Memory B cell (primary cell): Measurements from ENCODE around the gene CXCR4.
A peak's percentile ranks its signal among the peaks of the same experiment; 100 is the strongest.

ENCODE experiments used
- ATAC-seq: fragments of 150-1000 bp; cut with Tn5 transposase; 2 replicates; pipeline ENCODE4 v1.10.0; 2021; ENCODE audit warnings: low read depth, mild to moderate bottlenecking, moderate library complexity
- DNase-seq, 2 donors: peaks; one replicate each; pipeline ENCODE4 v3.0.0; 2022; ENCODE audit warnings: low spot score in 2 of 2
- H3K27ac Mint-ChIP-seq: one replicate; pipeline ENCODE4 v1.8.0; 2022; ENCODE audit warnings: mild to moderate bottlenecking, moderate library complexity, mixed read lengths
- H3K27me3 Mint-ChIP-seq: one replicate; pipeline ENCODE4 v1.8.0; 2022; ENCODE audit warnings: mixed read lengths
- H3K36me3 Mint-ChIP-seq: one replicate; pipeline ENCODE4 v1.8.0; 2022; ENCODE audit warnings: mild to moderate bottlenecking, mixed read lengths
- H3K4me1 Mint-ChIP-seq: one replicate; pipeline ENCODE4 v1.8.0; 2022; ENCODE audit warnings: mixed read lengths
- H3K4me3 Mint-ChIP-seq: one replicate; pipeline ENCODE4 v1.8.0; 2022; ENCODE audit warnings: mild to moderate bottlenecking, moderate library complexity, mixed read lengths
- H3K9me3 Mint-ChIP-seq: one replicate; pipeline ENCODE4 v1.8.0; 2022; ENCODE audit warnings: mixed read lengths

Gene CXCR4

GRCh38 chr2:136114382-136114781, 3.6 kb downstream of the CXCR4 start:
- Mint-ChIP-seq H3K4me1 (peaks cover 45% of the 10 kb centered on the region), H3K27ac (peak overlapping the region; percentile 100), H3K4me3 (peak overlapping the region; percentile 69), H3K9me3 (no peaks in the 10 kb centered on the region), H3K27me3 (no peaks in the 10 kb centered on the region), H3K36me3 (peaks cover 33% of the 10 kb centered on the region)
- DNase-seq (no peak), ATAC-seq (no peak)

GRCh38 chr2:136113209-136113971, 4.6 kb downstream of the CXCR4 start:
- DNase-seq = no peak
- Mint-ChIP-seq H3K4me3 (peak overlapping the region; percentile 69), H3K27me3 (no peaks in the 10 kb centered on the region), H3K36me3 (peaks cover 33% of the 10 kb centered on the region), H3K27ac (peak overlapping the region; percentile 100), H3K9me3 (no peaks in the 10 kb centered on the region), H3K4me1 (peaks cover 52% of the 10 kb centered on the region)
- ATAC-seq = no peak

GRCh38 chr2:136112317-136113208, 5.4 kb downstream of the CXCR4 start:
- ATAC-seq (no peak), DNase-seq (no peak)
- no peaks in the 10 kb centered on the region for H3K9me3 Mint-ChIP-seq
- H3K36me3 Mint-ChIP-seq = peaks cover 31% of the 10 kb centered on the region
- H3K27ac Mint-ChIP-seq = peak overlapping the region; percentile 100
- no peak overlapping the region for H3K4me3 Mint-ChIP-seq
- peaks cover 52% of the 10 kb centered on the region for H3K4me1 Mint-ChIP-seq
- H3K27me3 Mint-ChIP-seq = no peaks in the 10 kb centered on the region

GRCh38 chr2:136111711-136112110, 6.2 kb downstream of the CXCR4 start:
- Mint-ChIP-seq H3K36me3 (peaks cover 31% of the 10 kb centered on the region), H3K4me1 (peaks cover 57% of the 10 kb centered on the region), H3K27me3 (no peaks in the 10 kb centered on the region), H3K27ac (no peak overlapping the region), H3K4me3 (no peak overlapping the region), H3K9me3 (no peaks in the 10 kb centered on the region)
- DNase-seq (no peak), ATAC-seq (no peak)

- peak overlapping the region; percentile 77 for H3K27ac Mint-ChIP-seq
- no peak for ATAC-seq
- H3K4me3 Mint-ChIP-seq = no peak overlapping the region
- no peak for DNase-seq
- H3K36me3 Mint-ChIP-seq = peaks cover 29% of the 10 kb centered on the region
- no peaks in the 10 kb centered on the region for H3K9me3 Mint-ChIP-seq
- H3K4me1 Mint-ChIP-seq = peaks cover 60% of the 10 kb centered on the region
- no peaks in the 10 kb centered on the region for H3K27me3 Mint-ChIP-seq
These were observed 7.4 kb downstream of the CXCR4 start for GRCh38 chr2:136110526-136110925.

GRCh38 chr2:136108463-136108862, 9.5 kb downstream of the CXCR4 start:
- Mint-ChIP-seq H3K9me3 (no peaks in the 10 kb centered on the region), H3K4me1 (peaks cover 43% of the 10 kb centered on the region), H3K36me3 (peaks cover 10% of the 10 kb centered on the region), H3K27me3 (no peaks in the 10 kb centered on the region), H3K27ac (peak overlapping the region; percentile 77), H3K4me3 (no peak overlapping the region)
- ATAC-seq (no peak), DNase-seq (no peak)

GRCh38 chr2:136107051-136108033, 10.6 kb downstream of the CXCR4 start:
- peak; percentile 25 for ATAC-seq
- no peaks in the 10 kb centered on the region for H3K27me3 Mint-ChIP-seq
- peaks cover 33% of the 10 kb centered on the region for H3K4me1 Mint-ChIP-seq

GRCh38 chr2:136106505-136106904, 11.4 kb downstream of the CXCR4 start:
- Mint-ChIP-seq H3K4me1 (peaks cover 30% of the 10 kb centered on the region), H3K27ac (peak overlapping the region; percentile 80), H3K36me3 (no peaks in the 10 kb centered on the region), H3K4me3 (peak overlapping the region; percentile 61), H3K9me3 (no peaks in the 10 kb centered on the region), H3K27me3 (no peaks in the 10 kb centered on the region)
- no peak for DNase-seq
- ATAC-seq = peak; percentile 61

More at GRCh38 chr2:136107051-136108033, 10.6 kb downstream of the CXCR4 start:
- Mint-ChIP-seq H3K36me3 (peaks cover 2% of the 10 kb centered on the region), H3K4me3 (no peak overlapping the region), H3K27ac (peak overlapping the region; percentile 80), H3K9me3 (no peaks in the 10 kb centered on the region)
- no peak for DNase-seq

- Mint-ChIP-seq H3K9me3 (peaks cover 3% of the 10 kb centered on the region), H3K36me3 (peaks cover 3% of the 10 kb centered on the region), H3K4me1 (peaks cover 22% of the 10 kb centered on the region), H3K27me3 (no peaks in the 10 kb centered on the region), H3K27ac (no peak overlapping the region), H3K4me3 (no peak overlapping the region)
- DNase-seq (no peak), ATAC-seq (no peak)
These were observed 13.0 kb downstream of the CXCR4 start for GRCh38 chr2:136104977-136105376.

GRCh38 chr2:136101042-136101441, 16.9 kb downstream of the CXCR4 start:
- Mint-ChIP-seq H3K27me3 (no peaks in the 10 kb centered on the region), H3K4me1 (peaks cover 5% of the 10 kb centered on the region), H3K9me3 (peaks cover 3% of the 10 kb centered on the region), H3K27ac (no peak overlapping the region), H3K36me3 (peaks cover 3% of the 10 kb centered on the region), H3K4me3 (no peak overlapping the region)
- no peak for ATAC-seq
- DNase-seq = no peak

- ATAC-seq = no peak
These were observed 19.5 kb downstream of the CXCR4 start for GRCh38 chr2:136098441-136098840.

GRCh38 chr2:136093583-136093982, 24.4 kb downstream of the CXCR4 start:
- no peak overlapping the region for H3K4me3 Mint-ChIP-seq
- peaks cover 2% of the 10 kb centered on the region for H3K4me1 Mint-ChIP-seq
- ATAC-seq (no peak), DNase-seq (no peak)
- H3K9me3 Mint-ChIP-seq = no peaks in the 10 kb centered on the region
- H3K27me3 Mint-ChIP-seq = no peaks in the 10 kb centered on the region
- H3K36me3 Mint-ChIP-seq = no peaks in the 10 kb centered on the region
- no peak overlapping the region for H3K27ac Mint-ChIP-seq

More at GRCh38 chr2:136098441-136098840, 19.5 kb downstream of the CXCR4 start:
- no peak for DNase-seq
- Mint-ChIP-seq H3K36me3 (peaks cover 3% of the 10 kb centered on the region), H3K9me3 (peaks cover 3% of the 10 kb centered on the region), H3K27me3 (no peaks in the 10 kb centered on the region), H3K4me1 (peaks cover 5% of the 10 kb centered on the region), H3K4me3 (no peak overlapping the region), H3K27ac (peak overlapping the region; percentile 3)

- Mint-ChIP-seq H3K27ac (no peak overlapping the region), H3K4me1 (no peaks in the 10 kb centered on the region), H3K27me3 (no peaks in the 10 kb centered on the region), H3K9me3 (no peaks in the 10 kb centered on the region), H3K36me3 (no peaks in the 10 kb centered on the region), H3K4me3 (no peak overlapping the region)
- DNase-seq = no peak
- no peak for ATAC-seq
These were observed 26.1 kb downstream of the CXCR4 start for GRCh38 chr2:136091899-136092298.
